ENCODE data around the gene SERPINI2.
A peak's percentile ranks its signal among the peaks of the same experiment; 100 is the strongest.

Gene SERPINI2, protein sequence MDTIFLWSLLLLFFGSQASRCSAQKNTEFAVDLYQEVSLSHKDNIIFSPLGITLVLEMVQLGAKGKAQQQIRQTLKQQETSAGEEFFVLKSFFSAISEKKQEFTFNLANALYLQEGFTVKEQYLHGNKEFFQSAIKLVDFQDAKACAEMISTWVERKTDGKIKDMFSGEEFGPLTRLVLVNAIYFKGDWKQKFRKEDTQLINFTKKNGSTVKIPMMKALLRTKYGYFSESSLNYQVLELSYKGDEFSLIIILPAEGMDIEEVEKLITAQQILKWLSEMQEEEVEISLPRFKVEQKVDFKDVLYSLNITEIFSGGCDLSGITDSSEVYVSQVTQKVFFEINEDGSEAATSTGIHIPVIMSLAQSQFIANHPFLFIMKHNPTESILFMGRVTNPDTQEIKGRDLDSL

DNA sequence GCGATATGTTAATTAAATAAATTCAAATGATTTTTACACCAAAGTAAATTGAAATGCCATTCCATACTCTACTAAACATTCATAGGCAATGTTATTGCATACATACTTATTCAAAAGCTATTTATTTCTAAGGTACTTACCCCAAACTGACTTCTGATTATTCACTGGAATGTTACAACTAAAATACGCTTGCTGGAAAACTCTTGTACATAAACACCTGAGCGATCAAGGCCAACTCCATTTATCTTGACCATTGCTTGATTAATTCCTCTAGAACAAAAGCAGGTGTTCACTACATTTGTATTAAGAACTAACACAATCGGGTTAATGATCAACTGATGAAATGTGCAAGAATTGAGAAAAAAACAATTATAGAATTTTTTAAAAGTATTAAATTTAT is at the start of gene SERPINI2:
Gene SERPINI2 (minus strand): TSS at position 180 of the 400 bp plus-strand sequence. CDS start 2,208 bp downstream, outside the sequence.
- DNase-seq (ENCODE audit: low read depth): no peak
- TF ChIP-seq, protein P1, sequence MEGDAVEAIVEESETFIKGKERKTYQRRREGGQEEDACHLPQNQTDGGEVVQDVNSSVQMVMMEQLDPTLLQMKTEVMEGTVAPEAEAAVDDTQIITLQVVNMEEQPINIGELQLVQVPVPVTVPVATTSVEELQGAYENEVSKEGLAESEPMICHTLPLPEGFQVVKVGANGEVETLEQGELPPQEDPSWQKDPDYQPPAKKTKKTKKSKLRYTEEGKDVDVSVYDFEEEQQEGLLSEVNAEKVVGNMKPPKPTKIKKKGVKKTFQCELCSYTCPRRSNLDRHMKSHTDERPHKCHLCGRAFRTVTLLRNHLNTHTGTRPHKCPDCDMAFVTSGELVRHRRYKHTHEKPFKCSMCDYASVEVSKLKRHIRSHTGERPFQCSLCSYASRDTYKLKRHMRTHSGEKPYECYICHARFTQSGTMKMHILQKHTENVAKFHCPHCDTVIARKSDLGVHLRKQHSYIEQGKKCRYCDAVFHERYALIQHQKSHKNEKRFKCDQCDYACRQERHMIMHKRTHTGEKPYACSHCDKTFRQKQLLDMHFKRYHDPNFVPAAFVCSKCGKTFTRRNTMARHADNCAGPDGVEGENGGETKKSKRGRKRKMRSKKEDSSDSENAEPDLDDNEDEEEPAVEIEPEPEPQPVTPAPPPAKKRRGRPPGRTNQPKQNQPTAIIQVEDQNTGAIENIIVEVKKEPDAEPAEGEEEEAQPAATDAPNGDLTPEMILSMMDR (IDR thresholded peaks at IDR 0.05; ENCODE audit: insufficient read depth, low read depth, low read length, missing control alignments): no peak

DNA sequence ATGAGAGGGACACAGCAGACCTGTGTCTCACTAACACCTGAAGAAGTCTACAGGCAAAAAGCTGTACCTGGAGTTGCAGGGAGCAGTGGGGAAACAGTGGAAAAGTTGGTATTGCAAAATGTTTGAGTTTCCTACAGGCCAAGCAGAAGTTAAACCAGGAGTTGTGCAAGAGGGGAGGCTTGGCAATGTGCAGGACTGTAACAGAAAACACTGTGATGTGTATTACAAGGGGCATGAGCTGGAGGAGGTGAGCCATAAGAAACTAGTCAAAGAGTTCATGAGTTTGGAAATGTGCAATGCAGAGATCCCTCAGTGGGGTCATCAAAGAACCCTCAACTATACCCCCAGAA is 47.1 kb upstream of the SERPINI2 start:
- TF ChIP-seq, protein P1 (IDR thresholded peaks at IDR 0.05; ENCODE audit: insufficient read depth, low read depth, low read length, missing control alignments): no peak
- no peak overlapping the region for H3K4me3 ChIP-seq (ENCODE audit: low read length)
- DNase-seq (ENCODE audit: low read depth): peak; percentile 8

More for the DNA sequence above, at the start of gene SERPINI2:
- no peak within 1 kb of the TSS for H3K4me3 ChIP-seq (ENCODE audit: low read length)

DNA sequence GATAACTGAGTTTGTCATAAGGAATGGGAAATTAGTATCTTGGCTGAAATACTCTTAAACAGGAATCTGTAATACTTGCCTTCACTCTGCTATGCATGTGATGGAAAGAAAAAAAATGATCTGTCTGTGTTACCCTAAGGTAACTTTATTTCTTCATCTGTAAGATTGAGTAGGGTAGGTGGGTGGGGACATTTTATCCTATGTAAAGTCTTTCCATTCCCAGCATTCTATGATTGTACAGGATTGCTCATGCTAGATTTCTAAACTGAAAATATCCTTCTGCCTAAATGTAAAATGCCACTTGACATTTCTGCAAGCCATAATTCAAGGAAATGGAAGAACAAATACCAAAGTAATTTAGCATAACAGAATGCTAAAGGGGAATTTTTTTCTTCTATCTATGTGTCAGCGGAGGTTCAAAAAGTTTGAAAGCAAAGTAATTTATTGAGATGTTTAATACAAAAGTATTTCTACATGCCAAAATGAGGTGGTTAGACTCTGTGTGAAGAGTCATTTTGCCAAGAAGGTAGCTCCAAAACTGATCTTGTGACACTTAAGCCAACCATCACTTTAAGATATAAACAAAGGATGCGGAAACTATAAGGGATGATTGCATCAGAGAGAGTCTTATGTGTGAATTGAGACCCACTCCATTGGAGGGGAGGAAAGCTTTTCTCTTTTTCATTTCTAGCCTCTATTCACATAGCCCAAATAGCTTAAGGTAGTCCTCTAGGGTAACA is 46.6 kb upstream of the SERPINI2 start:
- no peak overlapping the region for H3K4me3 ChIP-seq (ENCODE audit: low read length)
- DNase-seq (ENCODE audit: low read depth): no peak
- TF ChIP-seq, protein P1 (IDR thresholded peaks at IDR 0.05; ENCODE audit: insufficient read depth, low read depth, low read length, missing control alignments): no peak

DNA sequence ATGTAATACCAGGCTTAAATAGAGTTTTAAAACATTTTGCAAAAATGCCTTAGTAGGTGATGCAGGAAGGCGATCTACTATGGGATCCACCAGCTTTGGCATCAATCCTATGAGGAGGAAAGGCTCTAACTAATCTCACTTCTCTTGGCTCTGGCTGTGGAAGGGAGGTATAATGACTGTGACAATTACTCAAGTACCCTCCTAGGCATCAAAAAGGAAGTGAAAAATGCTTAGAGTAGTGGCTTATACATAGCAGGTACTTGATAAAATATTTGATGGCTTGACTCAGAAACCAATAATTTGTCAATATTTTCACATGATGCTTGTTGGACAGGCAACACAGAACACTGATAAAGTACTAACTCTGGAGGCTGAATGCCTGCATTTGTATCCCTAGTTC is 34.1 kb upstream of the SERPINI2 start:
- DNase-seq (ENCODE audit: low read depth): no peak
- TF ChIP-seq, protein P1 (IDR thresholded peaks at IDR 0.05; ENCODE audit: insufficient read depth, low read depth, low read length, missing control alignments): no peak
- H3K4me3 ChIP-seq (ENCODE audit: low read length): no peak overlapping the region

DNA sequence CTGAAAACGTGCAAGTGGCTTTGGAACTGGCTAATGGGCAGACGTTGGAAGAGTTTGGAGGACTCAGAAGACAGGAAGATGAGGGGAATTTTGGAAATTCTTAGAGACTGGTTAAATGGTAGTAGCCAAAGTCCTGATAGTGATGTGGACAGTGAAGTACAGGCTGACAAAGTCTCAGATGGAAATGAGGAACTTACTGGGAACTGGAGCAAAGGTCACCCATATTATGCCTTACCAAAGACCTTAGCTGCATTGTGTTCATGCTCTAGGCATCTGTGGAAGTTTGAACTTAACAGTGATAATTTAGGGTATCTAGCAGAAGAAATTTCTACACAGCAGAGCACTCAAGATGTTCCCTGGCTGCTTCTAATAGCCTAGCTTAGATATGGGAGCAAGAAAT is 28.6 kb upstream of the SERPINI2 start:
- TF ChIP-seq, protein P1 (IDR thresholded peaks at IDR 0.05; ENCODE audit: insufficient read depth, low read depth, low read length, missing control alignments): no peak

DNA sequence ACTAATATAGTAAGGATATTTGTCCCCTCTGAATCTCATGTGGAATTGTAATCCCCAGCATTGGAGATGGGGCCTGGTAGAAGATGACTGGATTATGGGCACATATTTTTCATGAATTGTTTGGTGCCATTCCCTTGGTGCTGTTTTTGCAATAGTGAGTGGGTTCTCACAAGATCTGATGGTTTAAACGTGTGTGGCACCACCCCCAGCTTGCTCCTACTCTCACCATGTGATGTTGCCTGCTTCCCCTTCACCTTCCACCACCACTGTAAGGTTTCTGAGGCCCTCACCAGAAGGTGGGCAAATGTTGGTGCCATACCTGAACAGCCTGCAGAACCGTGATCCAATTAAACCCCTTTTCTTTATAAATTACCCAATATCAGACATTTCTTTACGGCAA is 28.1 kb upstream of the SERPINI2 start:
- no peak overlapping the region for H3K4me3 ChIP-seq (ENCODE audit: low read length)
- DNase-seq (ENCODE audit: low read depth): no peak
- TF ChIP-seq, protein P1 (IDR thresholded peaks at IDR 0.05; ENCODE audit: insufficient read depth, low read depth, low read length, missing control alignments): no peak

More for the DNA sequence above, 28.6 kb upstream of the SERPINI2 start:
- no peak for DNase-seq (ENCODE audit: low read depth)
- no peak overlapping the region for H3K4me3 ChIP-seq (ENCODE audit: low read length)
